Smooth muscle cell (in vitro differentiated cells): ENCODE data around the gene SMC1A. TPM values are rescaled to one million over a fixed set of nuclear protein-coding genes. Genes with fewer than 3 reads are reported as not detected.

ENCODE experiments used
- DNase-seq: peaks from one replicate; lab custom pipeline; 2025; ENCODE audit not compliant: unreplicated experiment; lab: John Stamatoyannopoulos, UW
- H2AFZ ChIP-seq: fragments of 200-600 bp; sonication (generic); 2 replicates; pipeline ENCODE4 v1.6.0; 2016; ENCODE audit warnings: antibody characterized with exemption, low read depth, mild to moderate bottlenecking
- H3F3A ChIP-seq: fragments of 200-600 bp; sonication (generic); 2 replicates; pipeline ENCODE4 v1.6.0; 2017; ENCODE audit warnings: antibody characterized with exemption, low read depth
- H3K27ac ChIP-seq: fragments of 200-600 bp; sonication (generic); 2 replicates; pipeline ENCODE4 v1.5.1; 2016; ENCODE audit warnings: low read depth, mild to moderate bottlenecking
- H3K27me3 ChIP-seq: fragments of 200-600 bp; sonication (generic); 2 replicates; pipeline ENCODE4 v1.6.1; 2016; ENCODE audit warnings: low read depth, mild to moderate bottlenecking
- H3K36me3 ChIP-seq: fragments of 200-600 bp; sonication (generic); 2 replicates; pipeline ENCODE4 v1.5.1; 2016; ENCODE audit warnings: low read depth
- H3K4me1 ChIP-seq: fragments of 200-600 bp; sonication (generic); 2 replicates; pipeline ENCODE4 v1.5.1; 2016; ENCODE audit warnings: low read depth
- H3K4me2 ChIP-seq: fragments of 200-600 bp; sonication (generic); 2 replicates; pipeline ENCODE4 v1.6.0; 2016; ENCODE audit warnings: mild to moderate bottlenecking
- H3K4me3 ChIP-seq: fragments of 200-600 bp; sonication (generic); 2 replicates; pipeline ENCODE4 v1.5.1; 2016; ENCODE audit warnings: mild to moderate bottlenecking
- H3K79me2 ChIP-seq: fragments of 200-600 bp; sonication (generic); 2 replicates; pipeline ENCODE4 v1.6.0; 2016; ENCODE audit warnings: low read depth, mild to moderate bottlenecking
- H3K9ac ChIP-seq: fragments of 200-600 bp; sonication (generic); 2 replicates; pipeline ENCODE4 v1.6.0; 2016; ENCODE audit warnings: low read depth
- H3K9me3 ChIP-seq: fragments of 200-600 bp; sonication (generic); replicated peaks from 2 replicates; pipeline ENCODE4 v1.5.1; 2016; ENCODE audit warnings: low read depth
- H4K20me1 ChIP-seq: fragments of 200-600 bp; sonication (generic); 2 replicates; pipeline ENCODE4 v1.6.0; 2016; ENCODE audit warnings: low read depth
- CTCF ChIP-seq: fragments of 200-600 bp; sonication (generic); IDR thresholded peaks from 2 replicates; pipeline ENCODE4 v1.5.1; 2017; ENCODE audit warnings: borderline replicate concordance, mild to moderate bottlenecking, antibody characterized with exemption; ENCODE audit not compliant: insufficient read depth, poor library complexity, severe bottlenecking
- WGBS: methylation state at CpG from one replicate; pipeline ENCODE4 v1.1.7; 2016; ENCODE audit warnings: low lambda C conversion rate; 5-methylcytosine and 5-hydroxymethylcytosine counted together
- polyA plus RNA-seq: library from polyadenylated mRNA; unstranded; fragments of >200 nt; fragmentation: Nextera tagmentation; extraction: Ambion mirVana; gene quantifications from 2 replicates; pipeline ENCODE4 v1.2.1, GENCODE V29; 2016
- total RNA-seq: library from RNA; depleted of rRNA; stranded (reverse); fragments of >200 nt; gene quantifications from 2 replicates; pipeline ENCODE4 v1.2.3, GENCODE V29; 2014

SMC1A gene
- total and polyA plus RNA-seq, 2 experiments from 2014 or later: 18.3 to 19.7 TPM

DNA sequence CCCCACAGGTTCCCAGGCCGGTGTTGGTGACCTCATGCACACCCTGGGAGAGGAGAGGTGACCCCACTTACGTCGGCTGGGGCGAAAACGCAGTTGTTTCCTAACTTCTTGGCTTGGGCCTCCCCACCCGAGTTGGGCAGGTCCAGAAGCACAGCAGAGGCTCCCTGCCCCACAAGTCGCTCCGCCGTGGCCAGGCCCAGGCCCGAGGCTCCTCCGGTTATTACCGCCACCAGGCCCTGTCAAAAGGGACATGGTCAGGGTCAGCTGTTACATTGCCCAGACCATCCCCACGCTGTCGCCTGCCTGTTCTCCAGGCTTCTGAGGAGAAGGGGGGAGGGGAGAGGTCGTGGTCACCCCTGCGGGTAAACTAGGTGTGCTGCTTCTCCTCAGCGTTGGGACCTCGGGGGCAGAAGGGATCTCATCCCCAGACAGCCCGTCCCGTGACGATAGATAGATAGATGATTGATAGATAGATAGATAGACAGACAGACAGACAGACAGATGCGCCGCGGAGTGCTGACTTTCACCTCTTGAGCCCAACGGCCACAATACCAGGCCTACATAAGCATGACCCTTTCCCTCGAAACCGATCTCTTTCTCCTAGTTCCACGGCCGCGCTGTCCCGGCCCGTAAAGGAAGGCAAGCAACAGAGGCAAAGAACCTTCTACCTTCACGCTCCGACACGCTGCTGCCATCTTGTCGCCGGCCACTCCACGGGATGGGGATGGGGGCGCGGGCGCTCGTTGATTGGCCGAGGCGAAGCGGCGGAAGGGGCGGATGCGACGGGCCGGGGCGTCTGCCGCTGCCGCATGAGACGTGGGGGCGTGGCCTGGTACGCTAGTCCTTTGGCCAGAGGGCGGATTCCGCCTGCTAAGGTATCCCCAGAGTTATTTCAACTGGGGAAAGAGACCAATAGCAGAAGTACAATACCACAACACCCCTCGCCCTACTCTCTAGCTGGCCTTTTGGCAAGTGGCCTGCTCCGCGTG lies 11.5 kb upstream of the SMC1A start, which contains the start of gene HSD17B10:
Gene HSD17B10, minus strand, starts transcription at position 720 of the 989 bp plus-strand sequence. Its CDS starts 25 bp downstream, at position 695.
- DNase-seq: peak; percentile 28
- Histone ChIP-seq H3F3A (no peaks in the 10 kb centered on the region), H3K4me1 (no peaks in the 10 kb centered on the region), H3K27ac (no peak within 1 kb of the TSS), H3K79me2 (no peaks in the 10 kb centered on the region), H3K36me3 (no peaks in the 10 kb centered on the region), H3K9me3 (no peaks in the 10 kb centered on the region), H4K20me1 (no peaks in the 10 kb centered on the region), H3K4me3 (peak within 1 kb of the TSS; percentile 64), H2AFZ (peak within 1 kb of the TSS; percentile 83), H3K9ac (peak within 1 kb of the TSS; percentile 75), H3K27me3 (no peaks in the 10 kb centered on the region), H3K4me2 (peak within 1 kb of the TSS; percentile 87)
- WGBS: 42% methylated on average over 61 of the region's 61 CpGs
- TF ChIP-seq CTCF: no peak

- Histone ChIP-seq H2AFZ (no peak overlapping the region), H3K79me2 (no peaks in the 10 kb centered on the region), H3K4me2 (no peak overlapping the region), H3K27me3 (no peaks in the 10 kb centered on the region), H3F3A (no peaks in the 10 kb centered on the region), H3K9me3 (no peaks in the 10 kb centered on the region), H3K27ac (no peak overlapping the region), H4K20me1 (no peaks in the 10 kb centered on the region), H3K4me3 (no peak overlapping the region), H3K36me3 (no peaks in the 10 kb centered on the region), H3K9ac (no peak overlapping the region), H3K4me1 (no peaks in the 10 kb centered on the region)
- 86% methylated on average over 9 of the region's 9 CpGs for WGBS
- TF ChIP-seq CTCF: no peak
- DNase-seq: no peak
Measured at GRCh38 chrX:53430231-53430630, 7.8 kb upstream of the SMC1A start.

DNA sequence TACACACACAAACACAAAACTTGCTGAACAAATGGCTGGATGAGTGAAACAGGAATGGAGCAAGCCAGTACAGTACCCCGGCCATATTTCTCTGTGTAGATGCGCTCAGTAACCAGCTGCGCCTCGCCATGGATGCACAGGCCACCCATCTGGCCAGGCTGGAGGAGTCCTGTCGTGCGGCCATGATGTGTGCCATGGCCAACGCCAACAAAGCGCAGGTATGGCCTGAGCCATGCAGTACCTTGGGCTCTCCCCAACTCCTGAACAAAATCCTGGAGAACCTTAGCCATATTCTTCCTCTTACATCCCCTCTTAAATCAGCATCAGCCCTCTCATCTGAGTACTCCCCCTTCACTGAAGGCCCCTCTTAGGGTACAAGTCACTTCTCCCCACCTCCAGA lies 7.3 kb upstream of the SMC1A start:
- Histone ChIP-seq H3K9ac (no peak overlapping the region), H3K36me3 (no peaks in the 10 kb centered on the region), H3F3A (no peaks in the 10 kb centered on the region), H3K79me2 (no peaks in the 10 kb centered on the region), H3K4me1 (no peaks in the 10 kb centered on the region), H3K9me3 (no peaks in the 10 kb centered on the region), H3K27me3 (no peaks in the 10 kb centered on the region), H3K27ac (no peak overlapping the region), H3K4me3 (no peak overlapping the region), H4K20me1 (no peaks in the 10 kb centered on the region), H3K4me2 (no peak overlapping the region), H2AFZ (no peak overlapping the region)
- no peak for DNase-seq
- TF ChIP-seq CTCF: no peak
- 91% methylated on average over 8 of the region's 8 CpGs for WGBS
